ENCODE measurements around the gene OPN4.

The OPN4 gene

DNA sequence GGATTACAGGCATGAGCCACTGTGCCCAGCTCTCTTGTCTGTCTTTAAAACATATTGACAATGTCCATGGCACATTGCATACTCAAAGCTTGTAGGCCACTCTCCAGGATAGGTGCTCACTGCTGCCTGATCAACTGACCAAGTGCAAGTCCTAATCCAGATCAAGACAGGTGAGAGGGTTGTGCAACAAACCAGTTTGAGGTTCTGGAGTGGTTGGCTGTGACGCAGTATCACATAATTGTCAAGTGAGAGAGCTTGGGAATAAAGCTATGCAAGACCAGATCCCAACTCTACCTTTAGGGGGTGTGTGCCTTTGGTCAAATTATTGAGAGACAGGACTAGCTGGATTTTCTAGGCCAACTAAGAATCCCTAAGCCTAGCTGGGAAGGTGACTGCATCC, 43.0 kb upstream of the OPN4 start:
- no peaks in the 10 kb centered on the region for H3K4me1 ChIP-seq (ENCODE audit: insufficient read depth, low read length)
- H3K9me3 ChIP-seq (ENCODE audit: insufficient read depth, low read length, severe bottlenecking): no peaks in the 10 kb centered on the region
- H3K4me2 ChIP-seq (ENCODE audit: insufficient read depth, low read length): no peak overlapping the region
- no peaks in the 10 kb centered on the region for H3K27me3 ChIP-seq (ENCODE audit: insufficient read depth, low read length, poor library complexity)
- H3K79me2 ChIP-seq (ENCODE audit: insufficient read depth, low read length): no peaks in the 10 kb centered on the region
- no peak overlapping the region for H3K27ac ChIP-seq (ENCODE audit: low read length)
- H3K36me3 ChIP-seq (ENCODE audit: insufficient read depth, low read length): no peaks in the 10 kb centered on the region
- no peak overlapping the region for H2AFZ ChIP-seq (ENCODE audit: low read depth, low read length)
- TF ChIP-seq EZH2 (IDR thresholded peaks at IDR 0.05; ENCODE audit: borderline replicate concordance, low read depth, low read length, severe bottlenecking): no peak
- TF ChIP-seq, protein P1, sequence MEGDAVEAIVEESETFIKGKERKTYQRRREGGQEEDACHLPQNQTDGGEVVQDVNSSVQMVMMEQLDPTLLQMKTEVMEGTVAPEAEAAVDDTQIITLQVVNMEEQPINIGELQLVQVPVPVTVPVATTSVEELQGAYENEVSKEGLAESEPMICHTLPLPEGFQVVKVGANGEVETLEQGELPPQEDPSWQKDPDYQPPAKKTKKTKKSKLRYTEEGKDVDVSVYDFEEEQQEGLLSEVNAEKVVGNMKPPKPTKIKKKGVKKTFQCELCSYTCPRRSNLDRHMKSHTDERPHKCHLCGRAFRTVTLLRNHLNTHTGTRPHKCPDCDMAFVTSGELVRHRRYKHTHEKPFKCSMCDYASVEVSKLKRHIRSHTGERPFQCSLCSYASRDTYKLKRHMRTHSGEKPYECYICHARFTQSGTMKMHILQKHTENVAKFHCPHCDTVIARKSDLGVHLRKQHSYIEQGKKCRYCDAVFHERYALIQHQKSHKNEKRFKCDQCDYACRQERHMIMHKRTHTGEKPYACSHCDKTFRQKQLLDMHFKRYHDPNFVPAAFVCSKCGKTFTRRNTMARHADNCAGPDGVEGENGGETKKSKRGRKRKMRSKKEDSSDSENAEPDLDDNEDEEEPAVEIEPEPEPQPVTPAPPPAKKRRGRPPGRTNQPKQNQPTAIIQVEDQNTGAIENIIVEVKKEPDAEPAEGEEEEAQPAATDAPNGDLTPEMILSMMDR (IDR thresholded peaks at IDR 0.05; ENCODE audit: borderline replicate concordance, extremely low read depth, low read length, poor library complexity, severe bottlenecking): no peak
- H4K20me1 ChIP-seq (ENCODE audit: insufficient read depth, low read length): no peaks in the 10 kb centered on the region
- DNase-seq: no peak
- no peak for ATAC-seq (ENCODE audit: insufficient read depth, low read depth)
- H3K9ac ChIP-seq (ENCODE audit: low read depth, low read length): no peak overlapping the region
- no peak overlapping the region for H3K4me3 ChIP-seq (ENCODE audit: low read depth in 1 of 2, low read length in 2 of 2)

GRCh38 chr10:86613096-86613495, 41.3 kb upstream of the OPN4 start:
- no peaks in the 10 kb centered on the region for H3K79me2 ChIP-seq (ENCODE audit: insufficient read depth, low read length)
- H2AFZ ChIP-seq (ENCODE audit: low read depth, low read length): no peak overlapping the region
- no peak overlapping the region for H3K9ac ChIP-seq (ENCODE audit: low read depth, low read length)
- no peak overlapping the region for H3K27ac ChIP-seq (ENCODE audit: low read length)
- DNase-seq: no peak
- TF ChIP-seq, protein P1 (IDR thresholded peaks at IDR 0.05; ENCODE audit: borderline replicate concordance, extremely low read depth, low read length, poor library complexity, severe bottlenecking): no peak
- no peak for TF ChIP-seq EZH2 (IDR thresholded peaks at IDR 0.05; ENCODE audit: borderline replicate concordance, low read depth, low read length, severe bottlenecking)
- H3K9me3 ChIP-seq (ENCODE audit: insufficient read depth, low read length, severe bottlenecking): no peaks in the 10 kb centered on the region
- H3K27me3 ChIP-seq (ENCODE audit: insufficient read depth, low read length, poor library complexity): no peaks in the 10 kb centered on the region
- ATAC-seq (ENCODE audit: insufficient read depth, low read depth): no peak
- no peaks in the 10 kb centered on the region for H4K20me1 ChIP-seq (ENCODE audit: insufficient read depth, low read length)
- H3K4me2 ChIP-seq (ENCODE audit: insufficient read depth, low read length): no peak overlapping the region
- H3K36me3 ChIP-seq (ENCODE audit: insufficient read depth, low read length): no peaks in the 10 kb centered on the region
- H3K4me1 ChIP-seq (ENCODE audit: insufficient read depth, low read length): no peaks in the 10 kb centered on the region
- no peak overlapping the region for H3K4me3 ChIP-seq (ENCODE audit: low read depth in 1 of 2, low read length in 2 of 2)

DNA sequence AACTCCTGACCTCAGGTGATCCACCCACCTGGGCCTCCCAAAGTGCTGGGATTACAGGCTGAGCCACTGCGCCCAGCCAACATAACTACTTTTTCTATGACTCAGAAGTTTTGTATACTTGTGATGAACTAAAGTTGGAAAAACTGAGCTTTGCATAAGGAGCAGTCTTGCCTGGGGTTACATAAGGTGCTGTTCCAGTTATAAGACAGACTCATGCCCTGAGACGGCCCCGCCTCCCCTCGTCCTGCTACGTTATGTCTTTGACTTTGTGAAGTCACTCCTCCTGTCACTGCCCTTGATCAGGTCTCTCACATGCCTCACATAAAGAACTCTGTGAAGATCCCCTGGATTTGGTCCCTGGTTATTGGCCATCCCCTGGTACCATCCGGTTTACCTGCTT, 40.4 kb upstream of the OPN4 start:
- DNase-seq: no peak

More for the DNA sequence above, 40.4 kb upstream of the OPN4 start:
- Histone ChIP-seq H3K4me1 (ENCODE audit: insufficient read depth, low read length) (no peaks in the 10 kb centered on the region), H3K4me3 (ENCODE audit: low read depth in 1 of 2, low read length in 2 of 2) (no peak overlapping the region), H2AFZ (ENCODE audit: low read depth, low read length) (no peak overlapping the region), H3K79me2 (ENCODE audit: insufficient read depth, low read length) (no peaks in the 10 kb centered on the region), H3K9ac (ENCODE audit: low read depth, low read length) (no peak overlapping the region), H3K9me3 (ENCODE audit: insufficient read depth, low read length, severe bottlenecking) (no peaks in the 10 kb centered on the region), H4K20me1 (ENCODE audit: insufficient read depth, low read length) (no peaks in the 10 kb centered on the region), H3K27ac (ENCODE audit: low read length) (no peak overlapping the region), H3K27me3 (ENCODE audit: insufficient read depth, low read length, poor library complexity) (no peaks in the 10 kb centered on the region), H3K36me3 (ENCODE audit: insufficient read depth, low read length) (no peaks in the 10 kb centered on the region), H3K4me2 (ENCODE audit: insufficient read depth, low read length) (no peak overlapping the region)
- no peak for ATAC-seq (ENCODE audit: insufficient read depth, low read depth)
- TF ChIP-seq EZH2 (IDR thresholded peaks at IDR 0.05; ENCODE audit: borderline replicate concordance, low read depth, low read length, severe bottlenecking): no peak
- TF ChIP-seq, protein P1 (IDR thresholded peaks at IDR 0.05; ENCODE audit: borderline replicate concordance, extremely low read depth, low read length, poor library complexity, severe bottlenecking): no peak
